NCI-H345 (cell line): ENCODE measurements around the gene UCN2.

Experiments used
- DNase-seq: peaks from one replicate; lab custom pipeline; 2025; lab: John Stamatoyannopoulos, UW

Gene UCN2, protein sequence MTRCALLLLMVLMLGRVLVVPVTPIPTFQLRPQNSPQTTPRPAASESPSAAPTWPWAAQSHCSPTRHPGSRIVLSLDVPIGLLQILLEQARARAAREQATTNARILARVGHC

DNA sequence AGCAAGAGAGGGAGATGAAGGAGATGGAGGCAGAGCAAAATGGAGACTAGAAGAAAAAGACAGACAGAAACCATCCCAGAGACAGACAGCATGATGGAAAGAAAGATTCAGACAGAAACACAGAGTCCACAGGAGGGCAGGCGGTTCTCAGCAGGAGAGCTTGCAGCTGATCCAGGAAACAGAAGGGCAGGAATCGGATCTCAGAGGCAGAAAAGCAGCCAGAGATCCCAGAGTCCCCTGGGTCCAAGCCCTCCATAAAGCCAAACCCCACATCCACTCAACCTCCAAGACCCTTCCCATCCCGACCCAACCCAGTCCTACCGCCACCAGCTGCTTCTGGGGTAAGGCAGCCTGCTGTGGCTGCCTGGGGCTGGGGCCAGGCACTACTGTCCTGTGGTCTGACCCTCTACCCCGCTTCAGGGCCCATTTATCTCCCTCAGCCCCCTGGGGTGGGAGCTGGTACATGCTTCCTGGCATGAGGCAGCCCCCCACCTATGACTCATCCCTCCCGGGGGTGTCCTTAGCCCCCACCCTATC lies at the start of gene UCN2:
Gene UCN2, minus strand, starts transcription at position 400 of the 537 bp plus-strand sequence. CDS start 657 bp downstream, outside the sequence.
- DNase-seq, result no peak

DNA sequence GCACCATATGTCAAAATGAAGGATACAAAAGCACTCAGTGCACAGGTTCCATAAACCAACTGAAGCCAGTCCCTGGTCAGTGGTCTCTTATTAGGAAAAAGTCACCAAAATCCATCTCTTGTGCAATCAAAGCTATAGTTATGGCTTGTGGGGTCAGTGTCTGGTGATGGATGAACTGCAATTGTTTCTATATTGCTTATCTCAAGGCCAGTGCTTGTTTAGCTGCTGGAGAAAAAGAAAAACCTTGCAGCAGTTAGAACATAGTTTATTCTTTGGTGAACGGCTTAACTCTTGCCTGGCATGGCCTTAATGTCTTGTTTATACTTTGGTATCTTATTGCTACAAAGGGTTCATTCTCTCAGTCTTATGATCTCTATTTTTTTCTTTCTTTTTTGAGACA lies 48.7 kb upstream of the UCN2 start:
- no peak for DNase-seq

DNA sequence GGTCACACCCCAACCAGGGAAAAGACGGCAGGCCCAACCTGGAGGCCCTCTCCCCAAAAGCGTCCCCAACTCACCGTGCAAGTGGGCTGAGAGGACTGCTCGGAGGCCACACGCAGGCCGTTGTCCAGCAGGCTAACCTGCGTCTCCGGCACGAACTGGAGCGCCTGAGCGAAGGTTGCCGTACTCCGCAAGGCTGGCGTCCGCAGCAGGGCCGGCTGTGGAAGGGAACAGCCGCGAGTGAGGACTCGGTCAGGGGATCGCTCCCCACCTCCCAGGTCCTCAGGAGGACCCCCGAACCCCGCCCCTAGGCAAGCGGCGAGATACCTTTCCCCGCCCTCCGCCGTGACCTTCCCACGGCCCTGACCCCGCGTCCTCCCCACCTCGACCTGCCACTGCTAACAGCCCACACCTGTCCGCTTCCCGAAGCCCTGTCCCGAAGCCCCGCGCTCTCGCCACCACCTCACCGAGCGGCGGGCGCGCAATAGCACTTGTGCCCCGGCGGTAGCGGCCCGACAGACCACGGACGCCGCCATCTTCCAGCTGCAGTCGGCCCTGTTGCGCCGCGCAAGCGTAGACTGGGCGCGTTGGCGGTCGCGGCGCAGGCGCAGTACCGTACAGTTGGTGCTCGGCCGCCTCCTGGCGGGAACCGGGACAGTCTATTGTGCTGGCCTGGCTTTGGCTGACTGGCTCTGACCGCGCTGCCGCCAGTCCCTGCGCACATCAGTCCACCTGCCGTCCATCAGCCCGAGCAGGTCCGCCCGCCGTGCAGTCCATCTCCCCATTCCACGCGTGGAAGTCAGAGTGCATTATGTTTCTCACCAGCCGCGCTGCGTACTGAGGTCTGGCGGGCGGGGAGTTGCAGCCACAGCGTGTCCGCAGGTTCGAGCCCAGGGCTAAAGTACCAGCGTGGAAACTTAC lies 45.8 kb upstream of the UCN2 start, which contains the start of gene UQCRC1:
Gene UQCRC1, minus strand, starts transcription at position 559 of the 918 bp plus-strand sequence. Its CDS starts 26 bp downstream, at position 533.
- peak; percentile 87 for DNase-seq

DNA sequence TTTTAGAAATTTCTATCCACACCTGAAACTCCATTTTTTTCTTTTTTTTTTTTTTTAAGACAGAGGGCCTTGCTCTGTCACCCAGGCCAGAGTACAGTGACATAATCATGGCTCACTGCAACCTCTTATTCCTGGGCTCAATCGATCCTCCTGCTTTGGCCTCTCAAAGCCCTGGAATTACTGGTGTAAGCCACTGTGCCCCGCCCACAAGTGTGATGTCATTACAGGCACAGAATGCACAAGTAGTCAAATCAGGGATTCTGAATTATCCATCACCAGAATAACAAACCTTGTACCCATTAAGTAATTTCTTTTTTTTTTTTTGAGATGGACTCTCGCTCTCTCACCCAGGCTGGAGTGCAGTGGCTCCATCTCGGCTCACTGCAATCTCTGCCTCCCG lies 43.9 kb upstream of the UCN2 start:
- DNase-seq, result no peak

DNA sequence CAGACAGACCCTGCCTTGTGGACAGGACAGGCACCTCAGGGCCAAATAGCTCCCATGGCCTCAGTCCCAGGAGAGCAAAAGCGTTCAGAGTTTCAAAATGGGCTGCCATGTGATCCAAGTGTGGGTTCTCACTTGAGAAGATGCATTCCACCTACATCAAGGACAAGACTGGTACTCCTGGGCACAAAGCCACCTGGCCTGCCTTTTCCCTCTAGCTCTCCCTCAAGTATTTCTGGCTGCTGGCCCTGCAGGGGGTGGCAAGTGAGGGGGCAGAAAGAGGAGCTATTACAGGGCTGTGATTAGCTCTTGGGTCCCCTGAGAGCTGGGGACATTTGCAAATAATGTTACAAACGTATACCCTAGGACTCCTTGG lies 38.0 kb upstream of the UCN2 start:
- no peak for DNase-seq

DNA sequence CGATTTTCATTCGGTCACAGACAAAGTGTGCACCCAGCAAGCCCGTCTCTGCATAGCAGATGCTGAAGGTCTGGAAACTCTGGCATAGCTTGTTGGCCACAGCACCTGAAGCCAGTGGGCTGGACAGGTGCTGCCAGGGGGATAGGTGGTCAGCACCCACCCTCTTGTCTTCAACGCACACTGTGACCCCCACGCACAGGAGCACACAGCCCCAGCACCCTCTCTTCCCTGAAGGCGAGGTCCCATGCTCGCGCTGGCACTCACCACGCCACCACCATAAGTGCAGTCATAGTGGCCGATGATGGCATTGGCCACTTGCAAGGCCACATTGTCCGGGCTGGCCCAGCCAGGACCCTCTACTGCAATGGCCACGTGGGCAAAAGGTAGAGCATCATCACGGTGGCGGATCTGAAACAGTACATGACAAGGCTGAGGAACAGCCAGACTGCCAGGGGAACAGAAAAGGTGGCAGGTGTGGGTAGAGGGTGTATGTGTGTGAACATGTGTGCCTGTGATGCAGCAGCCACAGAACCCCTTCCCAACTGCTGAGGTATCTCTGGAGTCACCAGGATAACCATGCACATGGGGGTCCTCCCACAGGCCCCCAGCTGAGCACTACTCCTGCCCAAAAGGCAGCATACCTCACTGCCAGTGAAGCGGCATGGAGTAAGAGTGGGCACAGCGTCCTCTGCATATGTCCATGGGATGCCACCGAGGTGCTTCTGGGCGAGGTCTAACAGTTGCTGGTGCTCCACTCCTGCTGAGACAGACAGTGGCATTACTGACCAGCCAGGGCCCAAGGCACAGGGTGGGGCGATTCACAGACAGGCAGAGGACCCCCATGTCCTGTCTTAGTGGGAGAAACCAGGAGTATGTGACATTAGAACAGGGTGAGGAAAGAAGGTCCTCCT lies 37.4 kb upstream of the UCN2 start:
- no peak for DNase-seq

DNA sequence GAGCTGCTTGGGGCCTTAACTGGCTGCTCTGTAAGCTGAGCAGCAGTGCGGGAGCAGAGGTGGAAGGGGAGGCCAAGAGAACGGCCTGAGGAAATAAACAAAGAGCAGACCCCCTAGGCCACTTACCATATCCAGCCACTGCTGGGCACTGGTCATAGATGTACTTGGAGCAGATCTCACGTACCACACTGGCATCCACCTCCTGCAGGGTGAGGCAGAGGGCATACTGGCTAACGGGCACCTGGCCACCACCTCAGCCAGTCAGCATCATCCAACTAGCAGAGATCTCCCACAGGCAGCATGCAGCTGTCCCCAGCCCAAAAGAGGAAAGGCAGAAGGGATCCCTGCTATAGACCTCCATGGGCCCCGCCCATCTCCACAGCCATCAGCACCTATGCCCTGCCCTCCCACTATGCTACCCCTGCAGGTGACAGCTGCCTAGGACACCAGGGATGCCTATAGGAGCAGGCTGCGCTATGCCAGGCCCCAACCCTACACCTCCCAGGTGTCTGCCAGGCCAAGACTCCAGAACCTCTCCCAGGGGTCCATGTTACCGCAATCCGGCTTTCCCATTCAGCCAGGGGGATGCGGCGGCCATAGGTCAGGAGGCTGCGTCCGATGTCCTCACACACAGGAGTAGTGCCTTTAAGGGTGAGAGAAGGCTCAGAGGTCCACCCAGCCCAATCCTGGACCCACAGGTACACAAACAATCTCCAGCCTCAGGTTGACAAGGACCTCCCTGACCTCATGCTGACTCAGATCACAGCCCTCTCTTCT lies 36.1 kb upstream of the UCN2 start:
- no peak for DNase-seq

DNA sequence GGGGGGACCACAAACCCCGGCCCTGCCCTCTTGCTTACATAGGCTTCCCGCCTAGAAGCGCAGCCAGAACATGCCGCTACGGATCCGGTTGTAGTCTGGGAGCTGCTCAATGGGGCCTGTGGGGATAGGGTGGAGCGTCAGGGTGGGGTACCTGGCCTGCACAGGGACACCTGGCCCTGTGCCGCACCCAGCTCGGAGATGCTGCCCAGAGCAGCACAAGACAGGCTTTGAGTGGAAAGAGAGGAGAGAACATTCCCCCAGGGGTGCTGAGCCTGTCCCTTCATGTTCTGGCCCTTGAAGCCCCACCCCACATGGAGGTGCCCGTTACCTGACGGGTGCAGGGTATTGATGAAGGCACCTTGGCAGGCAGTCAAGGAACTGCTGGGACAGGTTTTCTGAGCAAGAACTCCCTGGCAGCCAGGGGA lies 35.5 kb upstream of the UCN2 start:
- DNase-seq, result no peak

DNA sequence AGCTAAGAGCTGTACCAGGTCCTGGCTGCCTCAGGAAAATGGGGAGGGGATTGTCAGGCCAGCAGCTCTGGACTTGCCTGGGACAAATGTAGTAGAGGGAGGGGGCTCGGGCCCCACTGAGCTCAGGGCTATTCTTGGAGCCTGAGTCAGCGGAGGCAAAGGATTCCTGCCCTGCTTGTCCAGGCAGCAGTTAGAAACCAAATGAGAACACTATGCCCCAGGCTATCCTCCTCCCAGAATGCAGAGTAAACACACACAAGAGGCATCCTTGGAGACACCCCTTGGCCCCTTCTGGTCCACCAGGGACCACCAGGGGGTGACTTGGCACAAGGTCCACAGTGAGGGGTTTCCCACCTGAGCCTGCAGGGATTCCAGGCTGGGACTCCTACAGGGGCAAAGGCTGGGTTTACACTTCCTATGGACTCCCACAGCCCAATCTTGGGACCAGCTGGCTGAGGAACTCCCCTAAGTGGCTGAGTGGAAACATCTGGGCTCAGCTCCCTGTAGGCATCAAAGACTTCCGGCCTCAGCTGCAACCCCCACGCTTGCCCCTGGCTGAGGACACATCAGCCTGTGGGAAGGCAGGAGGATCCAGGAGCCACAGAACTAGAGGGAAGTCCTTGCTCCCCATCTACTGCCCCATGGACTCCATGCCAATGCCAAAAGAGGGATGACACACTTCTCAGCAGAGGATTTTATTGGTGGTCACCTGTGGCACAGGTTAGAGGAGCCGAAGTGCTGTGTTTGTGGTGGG lies 34.9 kb upstream of the UCN2 start:
- no peak for DNase-seq

DNA sequence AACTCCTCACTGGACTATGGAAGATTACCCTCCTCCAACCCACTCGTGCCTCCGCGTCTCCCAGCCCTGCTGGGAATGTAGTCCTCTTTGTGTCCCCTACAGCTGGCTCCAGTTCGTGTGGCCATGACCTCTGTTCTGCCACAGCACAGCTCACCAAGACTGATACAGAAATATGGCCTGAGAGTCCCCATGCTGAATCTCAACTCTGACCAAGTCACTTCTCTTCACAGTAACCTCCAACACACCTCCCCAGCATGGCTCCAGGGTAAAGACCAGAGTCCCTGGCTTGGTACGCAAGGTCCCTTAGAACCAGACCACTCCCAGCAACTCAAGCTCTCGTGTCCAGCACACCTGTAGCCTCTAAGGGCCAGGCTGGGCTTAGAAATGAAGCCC lies 33.8 kb upstream of the UCN2 start:
- DNase-seq, result no peak

DNA sequence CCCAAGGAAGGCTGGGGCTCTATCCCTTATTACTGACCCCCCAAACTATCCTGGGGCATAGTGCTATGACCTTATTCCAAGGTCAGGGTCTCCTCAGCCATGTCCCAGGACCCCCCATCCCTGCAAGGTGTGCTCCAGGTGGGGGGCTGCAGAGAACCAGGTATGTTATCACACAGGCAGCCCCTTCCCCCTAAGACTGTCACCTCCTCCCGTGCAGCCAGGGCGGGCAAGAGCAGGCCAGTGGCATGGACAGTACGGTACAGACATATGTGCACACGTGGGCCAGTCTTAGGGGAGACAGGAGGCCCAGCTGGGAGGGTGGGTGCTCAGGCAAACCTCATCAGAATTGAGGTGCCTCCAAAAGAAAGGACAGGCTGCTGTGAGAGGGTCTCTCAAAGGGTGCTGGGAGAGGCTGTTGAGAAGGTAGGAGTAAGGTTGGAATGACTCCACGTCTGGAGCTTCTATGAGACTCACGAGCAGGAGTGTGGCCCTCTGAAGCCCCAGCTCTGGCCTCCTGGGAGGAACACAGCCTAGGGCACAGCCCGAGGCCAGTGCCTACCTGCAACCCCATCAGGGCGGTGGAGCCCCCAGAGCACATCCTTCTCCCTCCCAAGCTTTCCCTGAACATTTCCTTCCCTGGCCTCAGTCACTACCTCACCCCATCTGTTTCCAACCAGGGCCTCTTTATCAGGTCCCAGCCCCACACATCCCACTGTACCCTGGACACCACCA lies 33.3 kb upstream of the UCN2 start:
- DNase-seq, result no peak

DNA sequence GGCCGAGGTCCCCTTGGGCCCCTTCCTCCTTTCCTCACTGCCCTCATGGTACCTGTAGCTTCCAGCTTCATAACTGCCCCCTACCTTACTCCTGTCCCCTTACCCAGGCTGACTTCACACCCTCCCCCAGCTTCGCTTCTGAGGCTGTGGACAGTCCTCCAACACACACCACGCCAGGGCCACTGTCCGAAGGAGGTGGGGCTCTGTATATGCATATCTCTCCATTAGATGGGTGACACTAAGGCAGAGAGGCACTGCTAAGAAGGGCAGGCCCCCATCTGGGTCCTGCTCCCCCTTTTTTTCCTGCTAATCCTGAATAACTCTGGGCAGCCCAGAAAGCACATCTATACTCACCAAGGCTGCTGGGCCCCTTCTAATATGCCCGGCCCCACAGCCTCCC lies 32.6 kb upstream of the UCN2 start:
- DNase-seq, result no peak

DNA sequence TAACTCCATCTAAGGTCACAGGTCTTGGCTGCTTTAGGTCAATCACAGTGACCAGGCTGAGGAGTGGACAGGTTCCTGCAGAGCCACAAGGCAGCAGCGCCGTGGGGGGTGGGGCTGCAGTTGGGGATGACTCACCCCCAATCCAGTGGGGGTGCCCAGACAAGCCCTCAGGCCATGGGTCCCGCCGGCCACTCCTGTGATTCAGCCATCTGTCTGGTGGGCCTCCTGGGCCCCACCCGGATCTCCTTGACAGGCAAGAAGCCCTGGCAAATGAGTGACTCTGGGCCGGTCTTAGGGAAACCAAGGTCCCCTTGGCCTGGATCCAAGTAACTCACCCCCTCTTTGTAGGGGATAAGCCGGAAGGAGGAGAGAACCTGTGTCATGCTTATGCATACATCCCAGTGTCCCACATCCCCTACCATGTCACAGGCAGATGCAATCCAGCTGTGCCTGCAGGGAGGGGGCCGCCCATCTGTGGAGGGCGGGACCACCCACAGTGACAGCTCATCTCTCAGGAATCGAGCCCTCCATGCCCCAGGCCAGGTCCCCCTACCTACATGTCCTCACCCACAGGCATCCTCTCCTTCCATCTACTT lies 32.0 kb upstream of the UCN2 start:
- DNase-seq, result no peak

DNA sequence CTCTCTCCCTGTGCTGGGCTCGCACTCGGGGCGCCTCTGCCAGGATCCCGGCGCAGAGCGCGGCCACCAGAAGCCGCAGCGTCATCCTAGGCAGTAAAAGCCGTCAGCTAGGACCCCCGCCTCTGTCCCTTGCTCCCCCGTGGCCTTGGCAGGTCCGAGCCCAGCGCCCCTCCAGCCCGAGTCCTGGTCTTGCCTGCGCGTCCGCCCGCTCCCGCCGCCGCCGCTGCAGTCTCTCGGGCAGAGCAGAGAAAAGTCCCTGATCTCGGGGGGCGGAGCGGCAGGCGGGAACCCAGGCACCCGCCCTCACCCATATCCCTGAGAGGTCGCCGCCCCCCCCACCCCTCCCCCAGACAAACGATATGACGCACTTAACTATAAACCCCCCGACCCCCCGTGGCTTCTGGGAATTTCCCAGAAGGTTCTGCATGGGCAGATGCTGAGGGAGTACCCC lies 31.5 kb upstream of the UCN2 start, which contains the start of gene COL7A1:
Gene COL7A1, minus strand, starts transcription at position 255 of the 451 bp plus-strand sequence. Its CDS starts 170 bp downstream, at position 85.
- no peak for DNase-seq

DNA sequence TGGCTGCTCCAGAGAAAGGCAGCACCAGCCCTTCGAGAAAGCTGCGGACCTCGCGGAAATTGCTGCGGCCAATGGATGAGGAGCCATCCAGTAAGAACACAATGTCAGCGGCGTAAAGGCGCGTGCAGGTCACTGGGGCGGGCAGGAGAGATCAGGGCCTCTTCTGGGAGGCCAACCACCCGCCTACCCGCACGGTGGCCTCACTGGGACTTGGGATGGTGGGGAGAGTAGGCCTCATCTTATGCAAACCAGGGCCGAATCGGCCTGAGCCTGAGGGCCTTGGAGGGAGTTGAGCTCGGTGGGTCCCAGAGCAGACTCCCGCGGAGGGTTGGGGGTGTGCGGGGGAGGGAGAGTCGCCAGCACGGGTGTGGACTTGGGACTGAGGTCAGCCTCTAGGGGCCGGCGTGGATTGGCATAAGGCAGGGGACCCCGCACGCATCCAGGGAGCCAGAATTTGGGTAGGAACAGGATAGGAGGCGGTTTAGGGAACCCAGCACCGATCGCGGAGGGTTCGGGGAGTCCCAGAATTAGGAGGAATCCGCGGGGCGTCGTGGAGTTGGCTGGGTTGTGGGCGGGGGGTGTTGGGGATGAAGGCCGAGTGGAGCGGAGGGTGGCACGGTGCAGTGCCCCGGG lies 31.0 kb upstream of the UCN2 start:
- DNase-seq, result no peak

DNA sequence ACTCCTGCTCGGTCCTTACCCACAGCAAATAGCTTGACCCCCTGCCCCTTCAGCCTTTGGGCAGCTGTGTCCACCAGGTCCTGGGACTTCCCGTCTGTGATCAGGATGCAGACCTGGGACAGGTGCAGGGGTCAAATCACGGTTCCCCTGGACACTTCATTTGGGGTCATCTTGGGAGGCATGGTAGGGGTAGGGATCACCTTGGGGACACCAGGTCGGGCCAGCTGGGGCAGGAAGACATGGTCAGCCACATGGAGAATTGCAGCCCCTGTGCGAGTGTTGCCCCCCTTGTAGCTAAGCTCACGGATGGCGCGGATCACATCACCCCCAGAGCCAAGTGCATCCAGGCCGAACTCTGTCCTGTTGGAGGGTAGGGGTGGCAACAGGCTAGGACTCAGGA lies 29.8 kb upstream of the UCN2 start:
- DNase-seq, result no peak

DNA sequence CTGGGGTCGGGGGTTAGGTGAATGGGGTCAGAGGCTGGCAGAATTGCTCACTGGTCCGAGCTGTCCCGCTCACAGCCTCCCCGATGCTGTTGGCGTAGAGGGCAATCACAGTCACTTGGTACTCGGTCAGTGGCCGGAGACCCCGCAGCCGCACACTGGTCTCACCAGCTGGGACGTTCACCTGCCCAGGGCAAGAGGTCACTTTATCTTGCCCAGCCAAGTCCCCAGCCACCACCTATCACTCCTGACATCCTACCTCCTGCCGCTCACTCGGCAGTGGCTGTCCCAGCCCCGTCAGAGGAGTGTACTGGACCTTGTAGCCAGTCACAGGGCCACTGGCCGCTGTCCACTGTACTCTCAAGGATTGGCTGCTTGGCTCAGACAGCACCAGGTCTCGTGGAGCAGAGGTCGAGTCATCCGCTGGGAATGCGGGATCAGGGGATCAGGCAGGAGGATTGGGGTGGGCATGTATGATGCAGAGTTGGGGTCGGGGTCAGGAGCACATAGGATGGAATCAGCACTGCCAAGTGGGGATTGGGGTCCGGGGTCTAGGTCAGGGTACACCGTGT lies 29.0 kb upstream of the UCN2 start:
- DNase-seq, result no peak

DNA sequence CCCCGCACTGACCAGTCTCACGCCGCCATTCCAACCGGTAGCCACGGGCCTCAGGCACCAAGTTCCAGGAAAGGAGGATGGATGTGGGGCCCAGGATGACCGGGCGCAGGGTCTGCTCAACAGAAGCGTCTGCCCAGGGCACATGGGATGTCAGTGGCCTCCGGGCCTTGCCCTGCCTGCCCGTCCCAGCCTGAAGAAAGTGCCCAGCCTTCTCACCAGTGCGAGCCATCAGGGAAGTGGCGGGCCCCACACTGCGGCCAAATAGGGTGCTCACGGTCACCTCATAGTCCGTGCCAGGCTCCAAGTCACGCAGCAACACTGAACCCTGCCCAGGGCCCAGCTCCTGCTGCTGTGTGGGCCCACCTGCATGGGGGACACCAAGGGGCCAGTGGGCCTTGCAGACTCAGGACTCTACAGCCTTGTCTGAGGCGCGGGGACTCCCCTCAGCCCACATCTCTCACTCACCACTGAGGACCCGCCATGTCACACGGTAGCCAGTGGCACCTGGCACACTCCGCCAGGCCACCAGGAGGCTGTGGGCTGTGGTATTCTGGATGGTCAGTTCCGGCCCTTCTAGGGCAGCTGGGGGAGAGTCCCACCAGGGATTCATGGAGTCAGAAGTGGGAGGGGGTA lies 28.4 kb upstream of the UCN2 start:
- no peak for DNase-seq
